Glutamatergic neuron (in vitro differentiated cells): ENCODE results near the gene MINDY4. TPM values are rescaled to one million over a fixed set of nuclear protein-coding genes. Genes with fewer than 3 reads are reported as not detected.

Experiments used
- DNase-seq: peaks from one replicate; pipeline ENCODE4 v3.0.0; 2022
- H3K27ac Mint-ChIP-seq: one replicate; pipeline ENCODE4 v1.8.0; 2020; ENCODE audit warnings: mild to moderate bottlenecking, mixed read lengths, inconsistent platforms; ENCODE audit not compliant: unreplicated experiment
- H3K27me3 Mint-ChIP-seq: one replicate; pipeline ENCODE4 v1.8.0; 2020; ENCODE audit warnings: mild to moderate bottlenecking, moderate library complexity, mixed read lengths, inconsistent platforms; ENCODE audit not compliant: unreplicated experiment
- H3K36me3 Mint-ChIP-seq: one replicate; pipeline ENCODE4 v1.8.0; 2020; ENCODE audit warnings: mild to moderate bottlenecking, mixed read lengths, inconsistent platforms; ENCODE audit not compliant: unreplicated experiment
- H3K4me1 Mint-ChIP-seq: one replicate; pipeline ENCODE4 v1.8.0; 2020; ENCODE audit warnings: mild to moderate bottlenecking, low read depth, mixed read lengths, inconsistent platforms; ENCODE audit not compliant: unreplicated experiment
- H3K4me3 Mint-ChIP-seq: one replicate; pipeline ENCODE4 v1.8.0; 2020; ENCODE audit warnings: mild to moderate bottlenecking, mixed read lengths, inconsistent platforms; ENCODE audit not compliant: unreplicated experiment
- H3K9me3 Mint-ChIP-seq: one replicate; pipeline ENCODE4 v1.8.0; 2020; ENCODE audit warnings: mild to moderate bottlenecking, moderate library complexity, mixed read lengths, inconsistent platforms; ENCODE audit not compliant: unreplicated experiment
- total RNA-seq: library from RNA; stranded (reverse); fragmentation: NEBNext Ultra II Directional; extraction: Animal tissue kit (Norgen Biotek cat#: 25700); gene quantifications from one replicate; pipeline ENCODE4 v1.2.1, GENCODE V29; 2021; ENCODE audit not compliant: unreplicated experiment
- TF ChIP-seq, protein P1 (sequence below): fragments of 200-600 bp; sonication (generic); IDR thresholded peaks from one replicate; pipeline ENCODE4 v1.5.0; 2021; ENCODE audit not compliant: partially characterized antibody, unreplicated experiment

The MINDY4 gene
- total RNA-seq, 1 donor from 2014 or later: 2.3 TPM

DNA sequence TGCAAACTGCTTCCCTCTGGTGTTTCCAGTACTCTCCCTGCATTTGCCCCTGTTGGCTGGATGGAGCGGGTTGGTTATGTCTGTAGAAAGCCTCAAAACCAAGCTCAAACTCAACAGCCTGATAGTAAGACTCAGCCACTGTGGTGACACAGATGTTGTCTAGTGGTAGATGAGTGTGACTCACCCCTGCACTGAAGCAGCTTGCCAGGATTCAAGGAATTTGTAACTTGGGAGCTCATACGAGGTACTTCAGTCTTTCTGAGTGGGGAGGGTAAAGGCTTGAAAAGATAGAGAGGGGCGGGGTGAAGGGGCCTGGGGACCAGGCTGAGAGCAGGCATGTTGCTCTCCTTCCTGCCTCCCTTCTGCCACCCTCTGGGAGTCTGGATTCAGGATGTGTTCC lies 117.5 kb downstream of the MINDY4 start:
- Mint-ChIP-seq H3K27ac (no peak overlapping the region), H3K36me3 (peaks cover 6% of the 10 kb centered on the region), H3K4me3 (no peak overlapping the region), H3K4me1 (peaks cover 6% of the 10 kb centered on the region), H3K9me3 (peaks cover 9% of the 10 kb centered on the region), H3K27me3 (peaks cover 2% of the 10 kb centered on the region)
- DNase-seq: no peak
- TF ChIP-seq, protein P1, sequence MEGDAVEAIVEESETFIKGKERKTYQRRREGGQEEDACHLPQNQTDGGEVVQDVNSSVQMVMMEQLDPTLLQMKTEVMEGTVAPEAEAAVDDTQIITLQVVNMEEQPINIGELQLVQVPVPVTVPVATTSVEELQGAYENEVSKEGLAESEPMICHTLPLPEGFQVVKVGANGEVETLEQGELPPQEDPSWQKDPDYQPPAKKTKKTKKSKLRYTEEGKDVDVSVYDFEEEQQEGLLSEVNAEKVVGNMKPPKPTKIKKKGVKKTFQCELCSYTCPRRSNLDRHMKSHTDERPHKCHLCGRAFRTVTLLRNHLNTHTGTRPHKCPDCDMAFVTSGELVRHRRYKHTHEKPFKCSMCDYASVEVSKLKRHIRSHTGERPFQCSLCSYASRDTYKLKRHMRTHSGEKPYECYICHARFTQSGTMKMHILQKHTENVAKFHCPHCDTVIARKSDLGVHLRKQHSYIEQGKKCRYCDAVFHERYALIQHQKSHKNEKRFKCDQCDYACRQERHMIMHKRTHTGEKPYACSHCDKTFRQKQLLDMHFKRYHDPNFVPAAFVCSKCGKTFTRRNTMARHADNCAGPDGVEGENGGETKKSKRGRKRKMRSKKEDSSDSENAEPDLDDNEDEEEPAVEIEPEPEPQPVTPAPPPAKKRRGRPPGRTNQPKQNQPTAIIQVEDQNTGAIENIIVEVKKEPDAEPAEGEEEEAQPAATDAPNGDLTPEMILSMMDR: no peak

DNA sequence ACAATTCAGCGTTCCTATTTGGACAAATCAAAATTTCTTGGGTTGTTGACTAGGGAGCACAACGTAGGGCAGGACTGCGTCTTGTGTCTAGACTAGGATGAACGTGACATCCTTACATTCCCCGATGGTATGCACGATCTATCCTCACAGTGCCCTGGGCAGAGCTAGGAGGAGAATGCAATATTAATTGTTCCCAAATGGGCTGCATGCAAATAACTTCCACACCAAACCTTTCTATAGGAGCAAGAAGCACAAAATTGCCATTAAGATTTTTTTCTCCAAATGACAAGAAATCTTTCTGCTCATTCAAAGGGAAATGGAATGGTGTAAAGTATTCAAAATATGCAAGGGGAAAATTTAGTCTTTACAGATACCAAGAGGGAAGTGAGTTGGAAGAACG lies 119.0 kb downstream of the MINDY4 start:
- no peak for DNase-seq
- Mint-ChIP-seq H3K9me3 (peaks cover 4% of the 10 kb centered on the region), H3K4me1 (peaks cover 6% of the 10 kb centered on the region), H3K27ac (no peak overlapping the region), H3K4me3 (no peak overlapping the region), H3K27me3 (peaks cover 2% of the 10 kb centered on the region), H3K36me3 (peaks cover 6% of the 10 kb centered on the region)
- TF ChIP-seq, protein P1: no peak

DNA sequence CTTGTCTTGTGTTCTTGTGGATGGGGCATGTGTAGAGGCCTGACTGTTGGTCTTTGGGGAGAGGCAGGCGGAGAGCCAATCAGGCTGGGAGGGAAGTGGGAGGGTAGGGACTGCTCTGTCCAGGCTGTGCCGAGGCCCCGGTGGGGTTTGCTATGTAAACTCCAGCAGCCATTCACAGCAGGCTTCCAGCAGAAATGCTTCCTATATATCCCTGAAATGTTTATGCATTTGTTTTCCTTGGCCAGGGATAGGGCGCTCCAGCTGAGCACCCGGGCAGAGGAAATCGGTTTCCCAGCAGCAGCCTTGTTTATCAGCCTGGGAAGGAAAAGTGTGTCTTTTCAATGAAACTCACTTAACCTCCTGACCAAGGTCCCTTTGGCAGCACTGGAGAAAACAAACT lies 122.1 kb downstream of the MINDY4 start:
- TF ChIP-seq, protein P1: no peak
- Mint-ChIP-seq H3K9me3 (peaks cover 3% of the 10 kb centered on the region), H3K4me3 (no peak overlapping the region), H3K27ac (no peak overlapping the region), H3K4me1 (no peaks in the 10 kb centered on the region), H3K36me3 (peaks cover 6% of the 10 kb centered on the region), H3K27me3 (peaks cover 2% of the 10 kb centered on the region)
- no peak for DNase-seq

DNA sequence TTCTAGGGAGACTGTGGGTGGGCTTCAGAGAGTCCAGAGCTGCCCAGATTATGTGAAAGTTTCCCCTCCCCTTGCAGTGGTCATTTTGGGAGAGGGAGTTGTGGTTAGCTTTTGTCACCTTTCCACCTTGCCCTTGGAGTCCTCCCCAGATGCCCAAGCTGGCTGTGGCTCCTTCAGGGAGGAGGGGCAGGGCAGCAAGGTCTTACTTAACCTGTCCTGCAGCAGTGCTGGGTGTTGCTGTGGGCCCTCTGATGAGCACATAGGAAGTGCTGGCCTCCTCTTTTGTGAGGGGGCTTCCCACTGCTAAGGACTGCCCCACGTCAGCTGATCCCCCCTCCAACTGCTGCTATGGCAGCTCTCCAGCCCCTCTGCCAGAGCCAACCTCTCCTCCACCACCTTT lies 122.8 kb downstream of the MINDY4 start:
- no peak for DNase-seq
- peaks cover 2% of the 10 kb centered on the region for H3K27me3 Mint-ChIP-seq
- no peak overlapping the region for H3K4me3 Mint-ChIP-seq
- TF ChIP-seq, protein P1: no peak
- H3K27ac Mint-ChIP-seq: no peak overlapping the region
- no peaks in the 10 kb centered on the region for H3K4me1 Mint-ChIP-seq
- H3K9me3 Mint-ChIP-seq: peaks cover 3% of the 10 kb centered on the region
- H3K36me3 Mint-ChIP-seq: peaks cover 6% of the 10 kb centered on the region

DNA sequence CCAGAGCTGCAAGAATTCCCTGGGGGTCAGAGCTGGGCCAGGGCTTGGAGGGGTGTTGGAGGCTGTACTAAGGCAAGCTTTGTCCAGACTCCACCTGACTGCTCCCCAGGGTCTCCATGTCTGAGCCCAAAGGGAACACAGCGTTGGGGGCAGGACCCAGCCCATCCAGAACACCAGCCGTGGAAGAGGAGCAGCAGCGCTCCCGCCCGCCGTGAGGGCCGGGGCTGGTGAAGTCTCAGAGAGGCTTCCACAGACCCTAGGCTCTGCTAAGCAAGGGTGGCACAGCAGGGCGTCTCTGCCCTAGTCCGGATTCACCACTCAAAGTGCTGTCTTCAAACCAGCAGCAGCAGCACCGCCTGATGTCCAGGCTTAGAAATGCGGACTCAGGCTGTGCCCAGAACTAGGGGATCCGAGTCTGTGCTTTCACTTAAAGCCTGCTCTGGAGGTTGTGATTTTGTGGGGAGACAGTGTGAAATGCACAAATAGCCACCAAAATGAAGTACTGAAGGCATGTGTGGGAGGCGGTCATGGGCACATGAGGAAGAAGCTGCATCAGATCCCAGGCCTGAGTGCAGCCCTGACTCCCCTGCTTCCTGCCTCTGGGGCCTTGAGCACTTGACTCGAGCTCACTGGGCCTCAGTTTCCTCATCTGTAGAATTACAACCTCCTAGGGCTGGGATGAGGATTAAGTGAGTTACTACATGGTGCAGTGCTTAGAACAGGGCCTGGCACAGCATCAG lies 123.8 kb downstream of the MINDY4 start:
- no peak overlapping the region for H3K27ac Mint-ChIP-seq
- H3K27me3 Mint-ChIP-seq: peaks cover 3% of the 10 kb centered on the region
- peaks cover 6% of the 10 kb centered on the region for H3K36me3 Mint-ChIP-seq
- no peaks in the 10 kb centered on the region for H3K4me1 Mint-ChIP-seq
- DNase-seq: no peak
- peaks cover 2% of the 10 kb centered on the region for H3K9me3 Mint-ChIP-seq
- H3K4me3 Mint-ChIP-seq: no peak overlapping the region
- TF ChIP-seq, protein P1: no peak
